ENCODE measurements around the gene PDPR.
"Not testable (repeated sequence)": the region's sequence is repeated elsewhere in the genome, so short reads cannot be mapped to it uniquely, and the experiment has no call there.

The PDPR gene

DNA sequence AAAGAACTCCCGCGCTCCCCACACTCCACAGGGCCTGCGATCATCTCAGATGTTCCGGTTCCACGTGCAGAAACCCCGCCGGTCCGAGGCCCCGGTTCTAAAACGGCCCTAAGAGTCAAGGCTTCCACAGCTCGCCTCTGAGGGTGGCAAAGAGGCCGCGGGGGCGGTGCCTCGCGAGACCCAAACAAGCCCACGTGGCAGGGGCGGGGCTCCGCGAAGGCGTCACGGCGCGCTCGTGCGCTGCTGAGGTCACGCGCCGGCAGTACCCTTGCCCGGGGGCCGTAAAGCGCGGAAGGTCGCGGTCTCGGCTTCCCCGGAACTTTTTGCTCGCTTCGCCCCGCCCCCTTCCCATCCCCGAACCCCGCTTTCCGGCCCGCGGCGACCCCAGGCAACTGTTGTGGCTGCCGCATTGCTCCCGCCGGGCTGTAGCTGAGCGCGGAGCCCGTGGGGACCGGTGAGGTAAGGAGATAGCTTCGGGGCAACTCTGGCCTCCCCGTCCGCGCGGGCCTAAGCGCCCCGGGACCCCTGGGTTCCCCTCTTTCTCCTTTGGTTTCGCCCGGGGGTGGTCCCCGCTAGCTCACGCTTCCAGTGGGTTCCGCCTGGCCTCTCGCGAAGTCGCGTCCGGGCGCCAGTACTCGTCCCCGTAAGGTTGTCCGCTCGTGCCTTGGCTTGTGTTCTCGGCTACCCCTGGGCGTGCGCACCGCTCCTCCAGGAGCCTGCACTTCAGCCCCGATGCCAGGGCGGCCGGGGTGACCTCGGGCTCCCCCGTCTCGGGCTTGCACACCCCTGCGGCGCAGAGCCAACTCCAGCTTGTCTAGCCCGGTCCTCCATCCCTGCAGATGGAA lies at the start of gene PDPR:
PDPR (plus strand) TSS at position 351 of the 845 bp plus-strand sequence. CDS start 6,161 bp downstream, outside the sequence.
- DNase-seq, result peak; percentile 67 to 78

DNA sequence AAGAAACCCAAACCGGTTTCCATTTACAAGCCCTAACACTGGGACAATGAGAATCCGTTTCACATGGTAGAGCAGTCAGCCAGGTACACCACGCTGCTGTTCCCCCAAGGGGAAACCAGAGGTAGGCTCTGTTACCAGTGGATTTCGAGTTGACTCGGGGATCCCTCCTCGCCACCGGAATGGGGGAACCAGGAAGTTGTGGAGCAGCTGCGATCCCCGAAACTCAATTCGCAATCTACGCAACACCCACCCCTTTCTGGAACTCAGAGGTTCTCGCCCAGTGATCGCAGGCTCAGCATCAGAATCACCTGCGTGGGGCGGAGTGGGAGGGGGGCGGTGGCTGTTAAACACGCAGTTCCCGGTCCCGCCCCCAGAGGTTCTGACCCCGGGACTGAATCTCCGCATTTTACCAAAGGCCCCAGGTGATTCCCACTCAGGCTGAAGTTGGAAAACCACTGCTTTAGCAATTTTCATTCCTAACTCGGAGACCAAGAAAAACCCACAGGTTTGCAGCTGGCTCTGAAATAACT lies 49.2 kb upstream of the PDPR start:
- peak in 1 of 2 donors; percentile 9 for DNase-seq

DNA sequence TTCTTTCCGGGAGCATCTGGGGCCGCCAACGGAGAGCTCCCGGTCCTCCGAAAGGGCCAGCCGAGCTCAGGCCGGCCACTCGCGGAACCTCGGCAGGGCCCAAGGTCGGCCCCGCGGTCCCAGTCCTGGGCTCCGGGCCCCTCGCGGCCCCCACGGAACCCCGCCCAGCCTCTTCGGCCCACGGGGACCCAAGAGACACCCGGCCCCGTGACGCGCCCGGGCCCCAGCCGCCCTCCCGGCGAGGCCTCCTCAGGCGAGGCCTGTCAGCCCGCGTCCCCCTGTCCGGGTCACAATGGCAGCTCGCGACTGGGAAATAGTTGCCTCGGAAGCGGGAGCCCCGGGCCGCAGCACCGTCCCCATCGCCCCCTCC lies 48.8 kb upstream of the PDPR start:
- not testable (repeated sequence) for DNase-seq

DNA sequence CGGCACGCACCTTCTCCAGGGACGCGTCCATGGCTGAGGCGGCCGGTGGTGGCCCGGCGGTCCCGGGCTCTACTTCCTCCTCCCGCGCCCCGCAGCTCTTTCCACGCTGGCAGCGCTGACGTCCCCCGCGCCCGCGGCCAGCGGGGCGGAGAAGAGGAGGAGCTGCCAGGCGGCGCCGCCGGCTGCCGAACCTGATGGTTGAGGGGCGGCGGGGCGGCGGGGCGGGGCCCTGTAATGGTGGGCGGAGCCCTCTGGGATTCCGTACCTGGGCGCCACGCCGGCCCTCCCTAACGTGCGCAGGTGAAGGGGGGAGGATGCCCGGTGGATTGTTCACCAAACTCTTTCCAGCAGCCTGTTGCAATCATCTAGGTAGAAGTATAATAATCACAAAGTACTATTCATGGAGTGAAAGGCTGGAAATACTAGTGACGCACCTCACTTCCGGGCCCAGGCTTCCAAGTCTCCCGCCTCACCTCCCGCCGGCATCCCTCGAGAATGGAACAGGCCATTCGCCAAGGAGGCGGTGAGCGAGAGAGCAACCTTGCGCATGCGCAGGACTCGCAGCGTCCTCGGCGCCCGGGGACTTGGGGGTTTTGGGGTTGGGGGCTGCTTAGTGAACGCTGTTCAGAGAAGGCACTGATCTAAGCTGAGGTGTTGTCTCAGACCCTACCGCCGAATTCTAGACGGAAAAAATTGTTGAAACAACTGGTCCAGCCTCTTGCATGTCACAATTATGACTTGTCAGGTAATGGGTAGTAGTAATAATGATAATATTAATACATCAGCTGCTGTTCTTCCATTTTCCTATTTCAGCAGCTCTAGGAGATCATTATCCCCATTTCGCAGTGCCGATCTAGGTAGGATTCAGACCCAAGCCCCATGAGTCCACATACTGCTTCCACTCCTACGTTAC lies 48.1 kb upstream of the PDPR start:
- DNase-seq, result peak; percentile 35 to 75

DNA sequence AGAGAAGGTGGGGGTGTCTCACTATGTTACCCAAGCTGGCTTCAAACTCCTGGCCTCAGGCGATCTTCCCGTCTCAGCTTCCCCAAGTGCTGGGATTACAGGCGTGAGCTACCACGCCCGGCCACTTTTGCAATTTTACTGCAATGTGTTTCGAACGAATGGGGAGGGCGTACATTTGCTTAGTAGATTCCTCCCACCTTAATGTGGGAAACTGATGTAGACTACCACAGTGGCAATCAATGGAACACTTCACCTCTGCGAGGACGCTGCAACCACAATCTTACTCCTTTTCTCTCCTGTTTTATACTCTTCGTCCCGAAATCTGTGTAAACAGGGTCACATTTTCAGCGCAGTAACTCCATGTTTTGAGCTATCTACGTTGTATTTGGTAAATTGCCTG lies 47.4 kb upstream of the PDPR start:
- not testable (repeated sequence) for DNase-seq

DNA sequence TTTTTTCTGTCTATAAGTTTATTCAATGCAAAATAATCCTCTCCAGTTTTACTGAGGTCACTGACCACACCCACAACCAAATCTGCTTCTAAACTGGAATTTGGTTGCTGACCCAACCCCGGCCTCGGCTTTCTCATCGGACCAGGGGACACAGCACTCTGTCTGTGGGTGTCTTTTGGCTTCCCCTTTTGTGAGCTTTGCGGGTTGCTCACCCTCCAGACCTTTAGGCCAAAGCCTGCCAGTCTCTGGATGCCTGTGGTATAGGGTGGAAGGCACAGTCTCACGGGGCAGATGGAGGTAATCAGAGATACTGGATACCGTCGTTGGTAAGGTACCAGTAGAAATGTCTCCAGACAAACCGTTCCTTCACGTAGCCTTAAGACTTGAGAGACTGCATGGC lies 35.1 kb upstream of the PDPR start:
- not testable (repeated sequence) for DNase-seq

DNA sequence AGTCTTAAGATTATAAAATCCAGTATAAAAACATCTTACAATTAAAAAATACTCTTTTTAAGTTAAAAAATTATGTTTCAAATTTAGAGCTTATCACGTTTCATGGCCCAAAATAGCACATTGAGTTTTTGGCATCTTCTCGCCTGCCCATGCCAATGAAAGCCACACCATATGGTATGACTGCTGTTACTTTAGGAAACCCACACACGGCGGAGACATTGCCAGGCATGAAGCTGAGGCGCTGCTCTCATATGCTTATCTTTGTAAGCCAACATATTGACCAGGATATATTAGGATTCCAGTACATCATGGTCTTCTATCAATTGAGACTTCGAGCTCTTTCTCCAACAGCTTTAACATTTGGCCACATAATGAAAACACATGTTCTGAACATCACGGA lies 32.9 kb upstream of the PDPR start:
- not testable (repeated sequence) for DNase-seq

DNA sequence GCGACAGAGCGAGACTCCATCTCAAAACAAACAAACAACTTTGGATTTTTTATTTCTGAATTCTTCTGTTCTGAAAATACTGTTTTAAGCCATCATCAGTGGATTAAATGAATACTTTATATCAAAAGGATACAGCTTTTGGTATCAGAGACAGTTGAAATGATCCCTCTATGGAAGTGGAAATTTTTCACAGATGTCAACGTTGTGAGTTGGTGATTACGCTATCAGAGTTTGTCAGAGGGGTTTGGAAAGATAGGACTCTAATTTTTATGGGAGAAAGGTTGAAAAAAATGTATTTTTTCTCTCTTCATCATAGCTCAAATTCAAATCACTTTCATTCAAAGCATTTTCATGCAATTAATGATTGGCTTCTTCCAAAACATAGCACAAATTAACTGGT lies 30.2 kb upstream of the PDPR start:
- DNase-seq, result not testable (repeated sequence)

DNA sequence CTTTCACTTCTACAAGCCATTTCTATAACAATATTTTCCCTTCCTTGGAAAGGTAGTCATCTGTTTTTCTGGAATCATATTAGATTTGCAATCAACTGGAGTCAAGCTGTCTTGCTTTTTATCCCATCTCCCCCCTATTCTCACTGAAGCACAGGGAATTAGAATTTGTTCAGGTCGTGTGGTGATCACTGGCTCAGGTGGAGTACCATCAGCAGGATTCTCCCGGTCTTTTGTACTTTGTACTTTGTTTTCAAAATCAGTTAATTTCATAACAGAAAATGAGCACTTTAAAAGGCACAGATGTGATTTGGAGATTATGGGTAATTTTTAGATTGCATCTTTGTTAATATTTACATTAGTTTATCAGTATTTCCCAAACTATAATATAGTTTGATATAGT lies 26.0 kb upstream of the PDPR start:
- DNase-seq, result not testable (repeated sequence)

DNA sequence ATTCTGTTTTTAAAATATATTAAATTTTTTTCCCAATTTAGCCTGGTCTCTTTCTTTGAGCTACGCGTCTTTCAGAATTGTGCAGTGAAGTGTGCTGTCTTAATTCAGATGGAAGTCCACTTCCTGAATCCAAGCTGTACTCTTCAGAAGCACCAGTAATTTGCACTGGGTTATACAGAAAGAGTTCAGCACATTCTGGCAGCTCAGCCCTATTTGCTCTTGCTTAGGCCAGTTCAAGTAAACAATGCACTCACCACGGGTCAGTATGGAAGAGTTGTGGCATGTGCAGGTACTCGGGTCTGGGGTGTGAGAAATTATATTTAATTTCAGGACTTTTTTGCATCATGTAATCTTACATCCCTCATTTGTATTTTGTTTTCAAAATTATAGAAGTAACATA lies 25.3 kb upstream of the PDPR start:
- DNase-seq, result not testable (repeated sequence)

DNA sequence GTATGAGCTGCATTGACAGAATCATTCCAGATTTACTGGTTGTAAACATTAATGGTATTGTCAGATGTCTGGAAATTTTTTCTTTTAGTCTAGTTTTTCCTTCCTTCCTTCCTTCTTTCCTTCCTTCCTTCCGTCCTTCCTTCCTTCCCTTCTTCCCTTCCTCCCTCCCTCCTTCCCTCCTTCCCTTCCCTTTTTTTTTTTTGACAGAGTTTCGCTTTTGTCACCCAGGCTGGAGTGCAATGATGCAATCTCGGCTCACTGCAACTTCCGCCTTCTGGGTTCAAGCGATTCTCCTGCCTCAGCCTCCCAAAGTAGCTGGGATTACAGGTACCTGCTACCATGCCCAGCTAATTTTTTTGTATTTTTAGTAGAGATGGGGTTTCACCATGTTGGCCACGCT lies 24.8 kb upstream of the PDPR start:
- not testable (repeated sequence) for DNase-seq

DNA sequence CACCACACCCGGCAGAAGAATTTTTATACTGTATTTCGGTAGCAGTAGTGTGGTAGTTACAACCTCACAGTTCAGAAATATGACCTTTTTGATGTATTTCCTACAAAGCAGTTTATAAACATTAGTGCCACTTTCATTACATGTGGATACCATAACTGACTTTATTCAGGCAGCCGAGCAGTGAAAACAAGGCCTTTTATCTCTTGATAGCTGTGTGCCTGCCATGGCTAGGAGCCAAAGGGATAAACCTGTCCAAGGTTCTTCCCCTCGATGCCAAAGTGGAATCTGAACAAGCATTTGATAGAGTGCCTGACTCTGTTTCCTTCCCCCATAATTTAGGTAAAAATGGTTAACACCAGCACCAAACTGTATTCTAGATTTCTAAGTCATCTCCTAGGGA lies 23.0 kb upstream of the PDPR start:
- not testable (repeated sequence) for DNase-seq

DNA sequence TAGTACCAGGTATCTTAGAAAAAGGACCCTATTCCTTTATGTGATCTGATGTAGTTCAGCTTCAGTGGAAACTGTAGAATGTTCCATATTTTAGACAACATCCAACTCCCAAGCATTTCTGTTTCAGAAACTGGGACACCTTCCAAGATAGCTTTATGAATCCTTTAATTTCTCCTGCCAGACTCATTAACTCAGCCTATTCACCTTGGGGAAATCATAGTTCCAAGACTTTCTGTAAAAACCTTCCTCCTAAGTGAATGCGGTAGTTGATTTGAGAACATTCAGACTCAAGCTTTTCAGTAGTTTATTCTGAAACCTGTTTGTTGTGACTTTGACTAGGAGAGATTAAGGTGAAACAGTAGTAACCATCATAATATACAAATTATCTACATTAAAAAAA lies 20.0 kb upstream of the PDPR start:
- not testable (repeated sequence) for DNase-seq

DNA sequence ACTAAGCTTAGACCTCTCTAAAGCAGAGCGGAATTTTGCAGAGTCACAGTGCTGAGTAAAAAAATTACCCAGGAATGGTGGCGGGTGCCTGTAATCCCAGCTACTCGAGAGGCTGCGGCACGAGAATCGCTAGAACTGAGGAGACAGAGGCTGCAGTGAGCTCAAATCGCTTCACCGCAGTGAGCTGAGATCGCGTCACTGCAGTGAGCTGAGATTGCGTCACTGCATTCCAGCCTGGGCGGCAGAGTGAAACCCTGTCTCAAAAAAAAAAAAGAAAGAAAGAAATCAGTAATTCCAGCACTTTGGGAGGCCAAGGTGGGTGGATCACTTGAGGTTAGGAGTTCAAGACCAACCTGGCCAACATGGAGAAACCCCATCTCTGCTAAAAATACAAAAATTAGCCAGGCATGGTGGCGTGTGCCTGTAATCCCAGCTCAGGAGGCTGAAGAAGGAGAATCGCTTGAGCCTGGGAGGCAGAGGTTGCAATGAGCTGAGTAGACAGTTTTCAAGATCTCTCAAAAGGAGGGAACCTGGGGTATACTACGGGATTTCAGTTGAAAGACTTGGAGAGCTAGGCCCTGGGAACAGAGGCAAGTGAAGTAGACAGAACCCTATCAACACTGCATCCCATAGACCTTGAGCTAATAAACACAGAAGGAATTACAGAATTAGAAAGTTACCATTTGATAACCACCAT lies 4.4 kb upstream of the PDPR start:
- not testable (repeated sequence) for DNase-seq

DNA sequence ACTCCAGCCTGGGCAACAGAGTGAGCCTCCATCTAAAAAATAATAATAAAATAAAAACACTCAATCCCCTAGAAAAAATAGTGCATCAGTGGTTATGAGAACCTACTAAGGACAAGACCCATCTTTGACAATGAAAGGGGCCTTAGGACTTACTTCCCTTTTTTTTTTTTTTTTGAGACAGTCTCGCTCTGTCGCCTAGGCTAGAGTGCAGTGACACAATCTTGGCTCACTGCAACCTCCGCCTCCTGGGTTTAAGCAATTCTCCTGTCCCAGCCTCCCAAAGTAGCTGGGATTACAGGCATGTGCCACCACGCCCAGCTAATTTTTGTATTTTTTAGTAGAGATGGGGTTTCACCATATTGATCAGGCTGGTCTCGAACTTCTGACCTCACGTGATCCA lies 2.0 kb upstream of the PDPR start:
- not testable (repeated sequence) for DNase-seq

DNA sequence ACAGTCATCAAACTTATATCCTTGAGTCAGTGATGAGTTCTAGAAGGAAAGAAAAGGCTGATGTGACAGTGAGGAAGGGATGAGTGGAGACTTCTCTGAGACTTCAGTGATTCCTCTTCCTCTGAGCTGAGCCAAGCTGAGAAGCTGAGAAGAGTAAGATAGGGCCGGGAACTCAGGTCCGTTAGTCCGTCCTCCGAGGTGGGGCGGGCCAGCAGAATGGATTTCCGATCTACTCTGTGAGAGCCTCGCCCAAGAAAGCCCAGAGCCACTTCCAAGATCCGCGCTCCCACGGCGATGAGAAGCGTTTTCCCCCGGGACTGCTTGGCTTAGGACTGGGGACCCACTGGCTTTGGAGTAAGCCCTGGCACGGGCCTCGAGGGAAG lies 542 bp upstream of the PDPR start:
- DNase-seq, result not testable (repeated sequence)

DNA sequence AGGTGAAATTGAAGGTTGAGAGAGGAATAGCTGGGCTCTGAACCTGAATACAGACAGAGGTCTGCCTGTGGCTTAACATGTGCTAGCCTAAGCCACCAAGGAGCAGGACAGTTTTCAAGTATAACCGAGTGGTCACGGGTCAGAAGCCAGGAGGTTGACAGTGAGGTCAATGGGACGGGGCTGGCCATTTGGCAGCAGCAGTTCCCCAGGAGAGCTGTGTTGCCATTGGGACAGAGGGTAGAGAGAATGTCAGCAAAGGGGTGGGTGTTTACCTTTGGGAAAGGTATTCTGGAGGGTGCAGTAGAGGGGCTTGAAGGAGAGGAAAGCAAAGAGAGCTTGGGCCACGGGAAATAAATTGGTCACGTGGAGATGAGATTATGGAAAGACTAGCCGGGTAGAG lies 4.2 kb downstream of the PDPR start:
- DNase-seq, result not testable (repeated sequence)

DNA sequence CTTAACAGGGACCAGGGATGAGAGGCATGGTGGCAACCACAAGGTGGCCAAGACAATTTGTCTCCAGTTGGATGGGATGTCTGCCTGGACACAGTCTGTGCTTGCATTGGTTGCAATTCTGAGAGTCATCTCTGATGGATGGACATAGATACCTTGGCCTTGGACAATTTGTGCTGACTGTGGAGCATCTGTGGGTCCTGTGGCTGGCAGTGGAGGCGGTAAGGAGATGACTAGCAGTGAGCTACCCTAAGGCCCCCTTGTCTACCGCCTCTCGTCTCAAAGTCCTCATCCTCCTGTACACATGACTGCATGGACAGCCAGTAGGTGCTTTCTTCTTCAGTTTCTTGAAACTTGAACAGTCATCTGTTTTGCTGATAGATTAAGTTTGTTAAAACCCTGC lies 4.6 kb downstream of the PDPR start:
- not testable (repeated sequence) for DNase-seq

DNA sequence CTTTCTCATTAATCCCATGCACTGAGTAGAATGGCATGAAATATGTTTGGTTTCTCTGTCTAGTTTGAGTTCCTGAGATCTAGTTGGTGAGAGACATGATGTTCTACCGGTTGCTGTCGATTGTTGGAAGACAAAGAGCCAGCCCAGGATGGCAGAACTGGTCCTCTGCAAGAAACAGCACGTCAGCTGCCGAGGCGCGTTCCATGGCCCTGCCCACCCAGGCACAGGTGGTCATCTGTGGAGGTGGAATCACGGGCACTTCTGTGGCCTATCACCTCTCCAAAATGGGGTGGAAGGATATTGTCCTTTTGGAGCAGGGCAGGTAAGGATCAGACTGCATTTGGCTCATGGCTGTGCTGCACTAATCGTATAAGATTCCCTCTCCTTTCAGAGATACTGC lies 6.3 kb downstream of the PDPR start:
- not testable (repeated sequence) for DNase-seq

DNA sequence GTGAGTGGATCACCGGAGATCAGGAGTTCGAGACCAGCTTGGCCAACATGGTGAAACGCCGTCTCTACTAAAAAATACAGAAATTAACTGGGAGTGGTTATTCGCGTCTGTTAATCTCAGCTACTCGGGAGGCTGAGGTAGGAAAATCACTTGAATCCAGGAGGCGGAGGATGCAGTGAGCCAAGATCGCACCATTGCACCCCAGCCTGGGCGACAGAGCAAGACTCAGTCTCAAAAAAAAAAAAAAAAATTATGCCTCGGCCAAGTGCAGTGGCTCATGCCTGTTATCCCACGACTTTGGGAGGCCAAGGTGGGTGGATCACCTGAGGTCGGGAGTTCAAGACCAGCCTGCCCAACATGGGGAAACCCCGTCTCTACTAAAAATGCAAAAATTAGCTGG lies 9.7 kb downstream of the PDPR start:
- DNase-seq, result not testable (repeated sequence)

DNA sequence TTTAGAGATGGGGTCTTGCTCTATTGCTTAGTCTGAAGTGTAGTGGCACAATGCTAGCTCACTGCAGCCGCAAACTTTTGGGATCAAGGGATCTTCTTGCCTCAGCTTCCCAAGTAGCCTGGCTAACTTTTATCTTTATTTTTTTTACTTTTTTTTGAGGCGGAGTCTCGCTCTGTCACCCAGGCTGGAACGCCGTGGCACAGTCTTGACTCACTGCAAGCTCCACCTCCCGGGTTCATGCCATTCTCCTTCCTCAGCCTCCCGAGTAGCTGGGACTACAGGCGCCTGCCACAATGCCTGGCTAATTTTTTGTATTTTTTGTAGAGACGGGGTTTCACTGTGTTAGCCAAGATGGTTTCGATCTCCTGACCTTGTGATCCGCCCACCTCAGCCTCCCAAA lies 12.1 kb downstream of the PDPR start:
- DNase-seq, result not testable (repeated sequence)

DNA sequence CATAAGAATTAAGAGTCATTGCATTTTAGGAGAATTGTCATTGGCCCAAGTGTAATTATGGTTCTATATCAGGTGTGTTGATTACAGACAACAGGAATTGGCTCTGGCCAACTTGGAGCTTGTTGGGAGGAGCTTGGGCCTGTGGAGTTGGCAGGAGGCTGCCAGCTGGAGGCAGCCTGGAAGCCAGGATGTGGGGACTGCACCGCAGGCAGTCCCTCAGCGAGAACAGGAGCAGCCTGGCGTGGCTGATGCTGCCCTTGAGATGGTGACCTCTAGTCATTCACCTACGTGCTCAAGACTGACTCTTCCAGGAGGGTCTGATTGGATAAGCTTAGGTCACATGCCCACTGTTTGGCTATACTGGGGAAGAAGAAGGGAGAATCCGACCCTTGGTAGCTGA lies 13.6 kb downstream of the PDPR start:
- DNase-seq, result not testable (repeated sequence)

DNA sequence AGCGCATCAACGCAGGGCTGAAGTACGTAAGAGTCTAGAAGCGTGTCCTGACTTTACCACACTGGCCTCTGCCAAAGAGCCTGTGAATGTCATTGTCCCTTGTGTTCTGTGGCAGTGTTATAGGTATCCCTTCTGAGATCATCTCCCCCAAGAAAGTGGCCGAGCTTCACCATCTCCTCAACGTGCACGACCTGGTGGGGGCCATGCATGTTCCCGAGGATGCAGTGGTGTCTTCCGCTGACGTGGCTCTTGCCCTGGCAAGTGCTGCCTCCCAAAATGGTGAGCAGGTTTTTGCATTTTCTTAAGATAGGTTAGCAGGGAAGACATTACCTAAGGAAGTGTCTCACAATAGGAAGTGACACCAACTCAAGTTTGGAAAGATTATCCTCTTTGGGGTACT lies 14.7 kb downstream of the PDPR start:
- not testable (repeated sequence) for DNase-seq

All from hippocampal formation (tissue), 2 donors.